HEK293 (cell line): ENCODE results near the gene PASK.

Experiments
- CTCF ChIA-PET: fragments of 350-600 bp; formaldehyde crosslinking; extraction: SDS; loops from one replicate; lab custom pipeline; 2021; ENCODE audit warnings: antibody characterized with exemption; lab: Yijun Ruan, JAX
- POLR2A ChIA-PET: fragments of 300-600 bp; formaldehyde crosslinking; extraction: SDS; loops from one replicate; lab custom pipeline; 2020; ENCODE audit warnings: antibody characterized with exemption, inconsistent platforms; lab: Yijun Ruan, JAX
- H3K27ac ChIP-seq: fragments of 200-500 bp; sonication (Bioruptor generic); 2 replicates; pipeline ENCODE4 v1.5.1; 2014; ENCODE audit warnings: low read depth, low read length, control low read depth, inconsistent platforms; ENCODE audit errors: extremely low read depth
- H3K36me3 ChIP-seq, 2 experiments: fragments of 200-500 bp in 1 of 2; sonication (Bioruptor generic) in 1 of 2; 1 replicate in 1 of 2; 2 replicates in 1 of 2; pipeline ENCODE4 v1.5.1; 2014 to 2017; ENCODE audit warnings: inconsistent platforms in 2 of 2, low read length in 2 of 2; ENCODE audit not compliant: control insufficient read depth in 2 of 2, insufficient read depth in 1 of 2
- H3K4me1 ChIP-seq: fragments of 200-500 bp; sonication (Bioruptor generic); 2 replicates; pipeline ENCODE4 v1.5.1; 2014; ENCODE audit warnings: mild to moderate bottlenecking, low read length, inconsistent platforms; ENCODE audit not compliant: control insufficient read depth, insufficient read depth
- H3K4me3 ChIP-seq: 2 replicates; pipeline ENCODE4 v1.5.1; 2011; ENCODE audit warnings: low read depth, mild to moderate bottlenecking, control low read depth, low read length, moderate library complexity
- H3K9me3 ChIP-seq: fragments of 200-500 bp; sonication (Bioruptor generic); 2 replicates; pipeline ENCODE4 v1.5.1; 2014; ENCODE audit warnings: low read depth, low read length, inconsistent platforms; ENCODE audit not compliant: control insufficient read depth, insufficient read depth
- ZNF138 ChIP-seq: fragments of 450-650 bp; formaldehyde crosslinking; IDR thresholded peaks from 2 replicates; pipeline ENCODE4 v1.5.1; 2016; ENCODE audit warnings: missing biosample characterization, missing genetic modification characterization, borderline replicate concordance
- ZNF202 ChIP-seq: fragments of 450-650 bp; formaldehyde crosslinking; IDR thresholded peaks from 2 replicates; pipeline ENCODE4 v1.5.1; 2016; ENCODE audit warnings: missing biosample characterization, missing genetic modification characterization, borderline replicate concordance
- ZNF214 ChIP-seq: fragments of 450-650 bp; formaldehyde crosslinking; IDR thresholded peaks from 2 replicates; pipeline ENCODE4 v1.5.1; 2017; ENCODE audit warnings: missing biosample characterization, mild to moderate bottlenecking, missing genetic modification characterization, borderline replicate concordance
- ZNF23 ChIP-seq: fragments of 450-650 bp; formaldehyde crosslinking; IDR thresholded peaks from 2 replicates; pipeline ENCODE4 v1.5.1; 2016; ENCODE audit warnings: missing biosample characterization, missing genetic modification characterization, borderline replicate concordance
- ZNF239 ChIP-seq: fragments of 450-650 bp; formaldehyde crosslinking; IDR thresholded peaks from 2 replicates; pipeline ENCODE4 v1.5.1; 2016; ENCODE audit warnings: missing biosample characterization, missing genetic modification characterization
- ZNF274 ChIP-seq, 2 experiments: fragments of 200-500 bp in 1 of 2; fragments of 450-650 bp in 1 of 2; sonication (Bioruptor generic) in 1 of 2; formaldehyde crosslinking in 1 of 2; IDR thresholded peaks; 2 replicates each; pipeline versions ENCODE4 v1.5.1 to v1.6.1; 2014 to 2016; ENCODE audit warnings: borderline replicate concordance in 1 of 2, inconsistent platforms in 1 of 2, low read length in 1 of 2, missing biosample characterization in 1 of 2, missing genetic modification characterization in 1 of 2
- ZNF302 ChIP-seq: fragments of 450-650 bp; formaldehyde crosslinking; IDR thresholded peaks from 2 replicates; pipeline ENCODE4 v1.5.1; 2016; ENCODE audit warnings: missing biosample characterization, missing genetic modification characterization, low read depth
- ZNF366 ChIP-seq: fragments of 450-650 bp; formaldehyde crosslinking; conservative IDR thresholded peaks from 2 replicates; pipeline ENCODE4 v1.5.1; 2016; ENCODE audit warnings: missing biosample characterization, missing genetic modification characterization
- ZNF404 ChIP-seq: fragments of 450-650 bp; formaldehyde crosslinking; IDR thresholded peaks from 2 replicates; pipeline ENCODE4 v1.5.1; 2017; ENCODE audit warnings: missing biosample characterization, missing genetic modification characterization
- ZNF426 ChIP-seq: fragments of 450-650 bp; formaldehyde crosslinking; IDR thresholded peaks from 2 replicates; pipeline ENCODE4 v1.5.1; 2017; ENCODE audit warnings: missing biosample characterization, missing genetic modification characterization, mild to moderate bottlenecking, inconsistent platforms, moderate library complexity
- ZNF433 ChIP-seq: fragments of 450-650 bp; formaldehyde crosslinking; IDR thresholded peaks from 2 replicates; pipeline ENCODE4 v1.5.1; 2016; ENCODE audit warnings: missing biosample characterization, missing genetic modification characterization, low read depth
- ZNF48 ChIP-seq: fragments of 450-650 bp; formaldehyde crosslinking; IDR thresholded peaks from 2 replicates; pipeline ENCODE4 v1.5.1; 2016; ENCODE audit warnings: missing biosample characterization, missing genetic modification characterization
- ZNF501 ChIP-seq: fragments of 450-650 bp; formaldehyde crosslinking; IDR thresholded peaks from 2 replicates; pipeline ENCODE4 v1.5.1; 2016; ENCODE audit warnings: missing biosample characterization, missing genetic modification characterization
- ZNF600 ChIP-seq: fragments of 450-650 bp; formaldehyde crosslinking; IDR thresholded peaks from 2 replicates; pipeline ENCODE4 v1.5.1; 2016; ENCODE audit warnings: missing biosample characterization, missing genetic modification characterization
- ZNF621 ChIP-seq: fragments of 450-650 bp; formaldehyde crosslinking; IDR thresholded peaks from 2 replicates; pipeline ENCODE4 v1.5.1; 2017; ENCODE audit warnings: missing biosample characterization, missing genetic modification characterization
- ZNF701 ChIP-seq: fragments of 450-650 bp; formaldehyde crosslinking; IDR thresholded peaks from 2 replicates; pipeline ENCODE4 v1.5.1; 2016; ENCODE audit warnings: missing biosample characterization, missing genetic modification characterization
- ZNF785 ChIP-seq: fragments of 450-650 bp; formaldehyde crosslinking; IDR thresholded peaks from 2 replicates; pipeline ENCODE4 v1.5.1; 2016; ENCODE audit warnings: missing biosample characterization, missing genetic modification characterization
- TF ChIP-seq, protein P1 (sequence below): fragments of 450-650 bp; formaldehyde crosslinking; IDR thresholded peaks from 2 replicates; pipeline ENCODE4 v1.5.1; 2017; ENCODE audit warnings: missing biosample characterization, missing genetic modification characterization
- TF ChIP-seq, protein P2 (sequence below): fragments of 450-650 bp; IDR thresholded peaks from 2 replicates; pipeline ENCODE4 v1.5.1; 2018; ENCODE audit warnings: missing biosample characterization, mild to moderate bottlenecking, missing genetic modification characterization
- TF ChIP-seq, protein P3 (sequence below): fragments of 450-650 bp; formaldehyde crosslinking; IDR thresholded peaks from 2 replicates; pipeline ENCODE4 v1.5.1; 2016; ENCODE audit warnings: missing biosample characterization, missing genetic modification characterization
- TF ChIP-seq, protein P4 (sequence below): fragments of 450-650 bp; formaldehyde crosslinking; IDR thresholded peaks from 2 replicates; pipeline ENCODE4 v1.5.1; 2016; ENCODE audit warnings: missing biosample characterization, missing genetic modification characterization

PASK gene

DNA sequence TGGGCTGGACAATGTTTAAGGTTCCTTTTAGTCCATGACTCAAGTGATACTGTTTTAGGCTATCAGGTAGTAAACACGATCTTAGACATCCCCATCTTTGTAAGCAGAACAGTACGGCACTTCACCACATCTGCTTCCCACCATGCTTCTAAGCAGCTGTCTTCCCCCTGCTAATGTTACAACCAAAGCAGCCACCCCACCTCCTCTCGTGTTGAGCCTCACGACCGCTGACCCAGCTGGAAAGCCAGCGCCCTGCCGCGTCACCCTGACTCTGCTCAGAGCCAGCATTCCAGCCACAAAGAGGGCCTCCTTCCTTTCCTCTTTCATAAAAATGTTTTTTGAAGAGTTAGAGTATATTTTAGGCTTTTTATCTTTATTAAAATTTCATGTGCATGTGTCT, 56.6 kb downstream of the PASK start:
- TF ChIP-seq, protein P1, sequence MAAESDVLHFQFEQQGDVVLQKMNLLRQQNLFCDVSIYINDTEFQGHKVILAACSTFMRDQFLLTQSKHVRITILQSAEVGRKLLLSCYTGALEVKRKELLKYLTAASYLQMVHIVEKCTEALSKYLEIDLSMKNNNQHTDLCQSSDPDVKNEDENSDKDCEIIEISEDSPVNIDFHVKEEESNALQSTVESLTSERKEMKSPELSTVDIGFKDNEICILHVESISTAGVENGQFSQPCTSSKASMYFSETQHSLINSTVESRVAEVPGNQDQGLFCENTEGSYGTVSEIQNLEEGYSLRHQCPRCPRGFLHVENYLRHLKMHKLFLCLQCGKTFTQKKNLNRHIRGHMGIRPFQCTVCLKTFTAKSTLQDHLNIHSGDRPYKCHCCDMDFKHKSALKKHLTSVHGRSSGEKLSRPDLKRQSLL (tag by site-specific recombination): no peak
- TF ChIP-seq, protein P2, sequence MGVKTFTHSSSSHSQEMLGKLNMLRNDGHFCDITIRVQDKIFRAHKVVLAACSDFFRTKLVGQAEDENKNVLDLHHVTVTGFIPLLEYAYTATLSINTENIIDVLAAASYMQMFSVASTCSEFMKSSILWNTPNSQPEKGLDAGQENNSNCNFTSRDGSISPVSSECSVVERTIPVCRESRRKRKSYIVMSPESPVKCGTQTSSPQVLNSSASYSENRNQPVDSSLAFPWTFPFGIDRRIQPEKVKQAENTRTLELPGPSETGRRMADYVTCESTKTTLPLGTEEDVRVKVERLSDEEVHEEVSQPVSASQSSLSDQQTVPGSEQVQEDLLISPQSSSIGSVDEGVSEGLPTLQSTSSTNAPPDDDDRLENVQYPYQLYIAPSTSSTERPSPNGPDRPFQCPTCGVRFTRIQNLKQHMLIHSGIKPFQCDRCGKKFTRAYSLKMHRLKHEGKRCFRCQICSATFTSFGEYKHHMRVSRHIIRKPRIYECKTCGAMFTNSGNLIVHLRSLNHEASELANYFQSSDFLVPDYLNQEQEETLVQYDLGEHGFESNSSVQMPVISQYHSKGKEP (tag by site-specific recombination): no peak
- TF ChIP-seq ZNF366: no peak
- TF ChIP-seq ZNF426 (tag by site-specific recombination): no peak
- TF ChIP-seq ZNF214 (tag by site-specific recombination): no peak
- no peak for TF ChIP-seq ZNF202
- TF ChIP-seq ZNF404 (tag by site-specific recombination): no peak
- TF ChIP-seq, all 188 proteins: peak for 0
- CTCF ChIA-PET: interaction anchor here (1.5 to 1.9 kb wide), 2 partner anchors 14 to 109 kb away, joined by 4 to 7 read pairs; no protein-coding TSS in a partner anchor
- POLR2A ChIA-PET: no interaction called here
- Histone ChIP-seq H3K4me1 (no peaks in the 10 kb centered on the region), H3K27ac (no peak overlapping the region), H3K36me3 (peaks cover 26 to 98% of the 10 kb centered on the region in 2 experiments), H3K4me3 (no peak overlapping the region), H3K9me3 (no peaks in the 10 kb centered on the region)

DNA sequence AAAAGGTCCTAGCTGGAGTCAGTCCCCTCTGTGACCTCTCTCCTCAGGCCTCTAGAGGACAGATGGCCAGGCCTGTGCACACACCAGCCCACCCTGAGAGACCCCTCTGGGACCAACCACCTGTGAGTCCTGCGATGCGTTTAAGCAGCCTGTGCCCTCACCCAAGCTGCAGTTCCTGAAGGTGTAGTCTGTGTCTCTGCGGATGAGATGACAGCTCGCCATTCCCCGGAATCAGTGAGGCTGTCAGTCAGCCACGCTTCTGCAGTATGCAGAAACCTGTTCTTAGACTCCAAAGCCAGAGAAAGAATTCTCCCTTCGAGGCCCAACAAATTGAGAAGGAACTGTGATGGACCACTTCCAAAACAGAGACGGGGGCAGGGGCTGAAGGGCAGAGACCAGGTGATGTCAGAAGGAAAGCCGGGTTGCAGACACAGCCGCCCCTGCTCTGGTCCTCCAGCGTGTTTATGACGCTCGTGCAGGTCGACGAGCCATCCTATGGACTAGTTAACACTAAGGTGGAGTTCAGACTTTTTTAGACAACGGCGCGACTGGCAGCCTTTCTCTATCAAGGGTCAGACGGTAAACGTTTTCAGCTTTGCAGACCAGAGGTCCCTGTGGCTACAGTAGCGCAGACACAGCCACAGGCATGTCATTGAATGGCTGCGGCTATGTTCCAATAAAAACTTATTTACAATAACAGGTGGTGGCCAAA, 57.4 kb downstream of the PASK start:
- POLR2A ChIA-PET: no interaction called here
- Histone ChIP-seq H3K9me3 (no peaks in the 10 kb centered on the region), H3K36me3 (peaks cover 20 to 98% of the 10 kb centered on the region in 2 experiments), H3K4me3 (no peak overlapping the region), H3K27ac (no peak overlapping the region), H3K4me1 (no peaks in the 10 kb centered on the region)
- CTCF ChIA-PET: interaction anchor here (0.5 to 1.9 kb wide), 3 partner anchors 14 to 109 kb away, joined by 4 to 7 read pairs (median 4); no protein-coding TSS in a partner anchor
- TF ChIP-seq ZNF274 (IDR thresholded peaks at IDR 0.05; ENCODE audit: low read length) (no peak), ZNF274 (tag by site-specific recombination; IDR thresholded peaks at IDR 0.05; ENCODE audit: borderline replicate concordance) (no peak), ZNF785 (tag by site-specific recombination) (no peak), ZNF621 (tag by site-specific recombination) (no peak), ZNF701 (tag by site-specific recombination) (no peak), ZNF600 (tag by site-specific recombination) (no peak), ZNF302 (tag by site-specific recombination) (no peak), ZNF433 (tag by site-specific recombination) (no peak), ZNF48 (tag by site-specific recombination) (no peak), ZNF23 (tag by site-specific recombination) (no peak), ZNF239 (no peak), ZNF138 (tag by site-specific recombination) (no peak), ZNF501 (no peak)
- TF ChIP-seq, protein P3, sequence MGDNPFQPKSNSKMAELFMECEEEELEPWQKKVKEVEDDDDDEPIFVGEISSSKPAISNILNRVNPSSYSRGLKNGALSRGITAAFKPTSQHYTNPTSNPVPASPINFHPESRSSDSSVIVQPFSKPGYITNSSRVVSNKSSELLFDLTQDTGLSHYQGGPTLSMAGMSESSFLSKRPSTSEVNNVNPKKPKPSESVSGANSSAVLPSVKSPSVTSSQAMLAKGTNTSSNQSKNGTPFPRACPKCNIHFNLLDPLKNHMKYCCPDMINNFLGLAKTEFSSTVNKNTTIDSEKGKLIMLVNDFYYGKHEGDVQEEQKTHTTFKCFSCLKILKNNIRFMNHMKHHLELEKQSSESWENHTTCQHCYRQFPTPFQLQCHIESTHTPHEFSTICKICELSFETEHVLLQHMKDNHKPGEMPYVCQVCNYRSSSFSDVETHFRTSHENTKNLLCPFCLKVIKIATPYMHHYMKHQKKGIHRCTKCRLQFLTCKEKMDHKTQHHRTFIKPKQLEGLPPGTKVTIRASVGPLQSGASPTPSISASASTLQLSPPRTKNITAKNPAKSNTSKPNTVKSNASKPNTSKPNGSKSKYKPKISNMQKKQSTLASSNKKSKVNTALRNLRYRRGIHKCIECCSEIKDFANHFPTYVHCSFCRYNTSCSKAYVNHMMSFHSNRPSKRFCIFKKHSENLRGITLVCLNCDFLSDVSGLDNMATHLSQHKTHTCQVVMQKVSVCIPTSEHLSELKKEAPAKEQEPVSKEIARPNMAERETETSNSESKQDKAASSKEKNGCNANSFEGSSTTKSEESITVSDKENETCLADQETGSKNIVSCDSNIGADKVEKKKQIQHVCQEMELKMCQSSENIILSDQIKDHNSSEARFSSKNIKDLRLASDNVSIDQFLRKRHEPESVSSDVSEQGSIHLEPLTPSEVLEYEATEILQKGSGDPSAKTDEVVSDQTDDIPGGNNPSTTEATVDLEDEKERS (tag by site-specific recombination): no peak
- TF ChIP-seq, protein P4, sequence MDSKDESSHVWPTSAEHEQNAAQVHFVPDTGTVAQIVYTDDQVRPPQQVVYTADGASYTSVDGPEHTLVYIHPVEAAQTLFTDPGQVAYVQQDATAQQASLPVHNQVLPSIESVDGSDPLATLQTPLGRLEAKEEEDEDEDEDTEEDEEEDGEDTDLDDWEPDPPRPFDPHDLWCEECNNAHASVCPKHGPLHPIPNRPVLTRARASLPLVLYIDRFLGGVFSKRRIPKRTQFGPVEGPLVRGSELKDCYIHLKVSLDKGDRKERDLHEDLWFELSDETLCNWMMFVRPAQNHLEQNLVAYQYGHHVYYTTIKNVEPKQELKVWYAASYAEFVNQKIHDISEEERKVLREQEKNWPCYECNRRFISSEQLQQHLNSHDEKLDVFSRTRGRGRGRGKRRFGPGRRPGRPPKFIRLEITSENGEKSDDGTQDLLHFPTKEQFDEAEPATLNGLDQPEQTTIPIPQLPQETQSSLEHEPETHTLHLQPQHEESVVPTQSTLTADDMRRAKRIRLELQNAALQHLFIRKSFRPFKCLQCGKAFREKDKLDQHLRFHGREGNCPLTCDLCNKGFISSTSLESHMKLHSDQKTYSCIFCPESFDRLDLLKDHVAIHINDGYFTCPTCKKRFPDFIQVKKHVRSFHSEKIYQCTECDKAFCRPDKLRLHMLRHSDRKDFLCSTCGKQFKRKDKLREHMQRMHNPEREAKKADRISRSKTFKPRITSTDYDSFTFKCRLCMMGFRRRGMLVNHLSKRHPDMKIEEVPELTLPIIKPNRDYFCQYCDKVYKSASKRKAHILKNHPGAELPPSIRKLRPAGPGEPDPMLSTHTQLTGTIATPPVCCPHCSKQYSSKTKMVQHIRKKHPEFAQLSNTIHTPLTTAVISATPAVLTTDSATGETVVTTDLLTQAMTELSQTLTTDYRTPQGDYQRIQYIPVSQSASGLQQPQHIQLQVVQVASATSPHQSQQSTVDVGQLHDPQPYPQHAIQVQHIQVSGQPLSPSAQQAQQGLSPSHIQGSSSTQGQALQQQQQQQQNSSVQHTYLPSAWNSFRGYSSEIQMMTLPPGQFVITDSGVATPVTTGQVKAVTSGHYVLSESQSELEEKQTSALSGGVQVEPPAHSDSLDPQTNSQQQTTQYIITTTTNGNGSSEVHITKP (tag by site-specific recombination): no peak
- TF ChIP-seq, protein P1 (tag by site-specific recombination): no peak
